CD14-positive monocyte (primary cell): ENCODE results near the gene KSR2. TPM values are rescaled to one million over a fixed set of nuclear protein-coding genes. Genes with fewer than 3 reads are reported as not detected.
"Not testable (repeated sequence)": the region's sequence is repeated elsewhere in the genome, so short reads cannot be mapped to it uniquely, and the experiment has no call there.

Experiments used
- DNase-seq, 3 donors: peaks; one replicate each; pipeline ENCODE4 v3.0.0-alpha.2; 2011 to 2022
- H2AFZ ChIP-seq: 2 replicates; pipeline ENCODE4 v1.6.0; 2012; ENCODE audit warnings: mild to moderate bottlenecking, low read depth, low read length, inconsistent platforms; ENCODE audit not compliant: insufficient read depth, poor library complexity, severe bottlenecking
- H3K27ac ChIP-seq, 2 donors: 1 replicate in 1 of 2; 2 replicates in 1 of 2; pipeline ENCODE4 v1.5.1; 2012 to 2013; ENCODE audit warnings: low read length in 2 of 2, control low read depth in 1 of 2, inconsistent platforms in 1 of 2, low read depth in 1 of 2, mild to moderate bottlenecking in 1 of 2
- H3K27me3 ChIP-seq, 2 donors: one replicate each; pipeline versions ENCODE4 v1.6.0 to v1.6.1; 2011 to 2013; ENCODE audit warnings: low read length in 2 of 2; ENCODE audit not compliant: control insufficient read depth in 2 of 2, insufficient read depth in 2 of 2
- H3K36me3 ChIP-seq, 2 donors: replicated peaks in 1 of 2; 1 replicate in 1 of 2; 2 replicates in 1 of 2; pipeline versions ENCODE4 v1.5.1 to v1.6.1; 2012 to 2013; ENCODE audit warnings: low read length in 2 of 2, control low read depth in 1 of 2, inconsistent platforms in 1 of 2, mild to moderate bottlenecking in 1 of 2; ENCODE audit not compliant: insufficient read depth in 2 of 2, control insufficient read depth in 1 of 2
- H3K4me1 ChIP-seq, 2 donors: 1 replicate in 1 of 2; 2 replicates in 1 of 2; pipeline versions ENCODE4 v1.5.1 to v1.6.1; 2012 to 2013; ENCODE audit warnings: low read length in 2 of 2, control low read depth in 1 of 2, inconsistent platforms in 1 of 2, mild to moderate bottlenecking in 1 of 2, moderate library complexity in 1 of 2; ENCODE audit not compliant: insufficient read depth in 2 of 2, control insufficient read depth in 1 of 2
- H3K4me2 ChIP-seq: replicated peaks from 2 replicates; pipeline ENCODE3; 2012; ENCODE audit warnings: low read length, moderate library complexity, mild to moderate bottlenecking; ENCODE audit not compliant: poor library complexity, severe bottlenecking; ENCODE audit errors: extremely low read depth
- H3K4me3 ChIP-seq, 3 experiments: fragments of 200-600 bp in 1 of 3; sonication (generic) in 1 of 3; replicated peaks in 1 of 3; 1 replicate in 2 of 3; 2 replicates in 1 of 3; pipeline ENCODE4 v1.5.1; 2011 to 2013; ENCODE audit warnings: low read length in 3 of 3, mild to moderate bottlenecking in 3 of 3, control low read depth in 2 of 3, low read depth in 2 of 3, inconsistent platforms in 1 of 3, moderate library complexity in 1 of 3
- H3K79me2 ChIP-seq: 2 replicates; pipeline ENCODE4 v1.6.0; 2012; ENCODE audit warnings: mild to moderate bottlenecking, control low read depth, inconsistent platforms, low read length, moderate library complexity; ENCODE audit not compliant: insufficient read depth
- H3K9ac ChIP-seq: 2 replicates; pipeline ENCODE4 v1.6.0; 2017; ENCODE audit warnings: low read length, mild to moderate bottlenecking; ENCODE audit not compliant: insufficient read depth, poor library complexity, severe bottlenecking
- H3K9me3 ChIP-seq, 2 donors: replicated peaks in 1 of 2; 1 replicate in 1 of 2; 2 replicates in 1 of 2; pipeline versions ENCODE4 v1.5.1 to v1.6.1; 2012 to 2013; ENCODE audit warnings: low read length in 2 of 2, control low read depth in 1 of 2; ENCODE audit not compliant: control insufficient read depth in 1 of 2, insufficient read depth in 1 of 2
- H4K20me1 ChIP-seq: 2 replicates; pipeline ENCODE4 v1.6.0; 2012; ENCODE audit warnings: mild to moderate bottlenecking, low read length, control low read depth, moderate library complexity; ENCODE audit not compliant: insufficient read depth
- H3K27ac Mint-ChIP-seq, 7 donors: one replicate each; pipeline ENCODE4 v1.8.0; 2020; ENCODE audit warnings: mild to moderate bottlenecking in 7 of 7, mixed read lengths in 7 of 7, moderate library complexity in 6 of 7, inconsistent platforms in 2 of 7
- H3K27me3 Mint-ChIP-seq, 3 donors: one replicate each; pipeline ENCODE4 v1.8.0; 2021 to 2022; ENCODE audit warnings: low read depth in 3 of 3, mild to moderate bottlenecking in 3 of 3, mixed read lengths in 3 of 3, moderate library complexity in 3 of 3, inconsistent platforms in 1 of 3
- H3K36me3 Mint-ChIP-seq, 2 donors: one replicate each; pipeline ENCODE4 v1.8.0; 2020; ENCODE audit warnings: mixed read lengths in 2 of 2, inconsistent platforms in 1 of 2, mild to moderate bottlenecking in 1 of 2
- H3K4me1 Mint-ChIP-seq: one replicate; pipeline ENCODE4 v1.8.0; 2020; ENCODE audit warnings: mild to moderate bottlenecking, mixed read lengths
- H3K4me3 Mint-ChIP-seq, 2 donors: one replicate each; pipeline ENCODE4 v1.8.0; 2020; ENCODE audit warnings: mild to moderate bottlenecking in 2 of 2, mixed read lengths in 2 of 2, moderate library complexity in 1 of 2
- H3K9me3 Mint-ChIP-seq, 7 donors: one replicate each; pipeline ENCODE4 v1.8.0; 2020 to 2022; ENCODE audit warnings: mixed read lengths in 7 of 7, mild to moderate bottlenecking in 6 of 7, moderate library complexity in 6 of 7, inconsistent platforms in 2 of 7
- WGBS: methylation state at CpG from one replicate; pipeline ENCODE4 v1.1.5; 2013; ENCODE audit warnings: missing lambda C conversion rate; ENCODE audit not compliant: insufficient coverage; 5-methylcytosine and 5-hydroxymethylcytosine counted together
- intact Hi-C, 2 donors: fragments of 100-400 bp; cut with micrococcal nuclease; formaldehyde crosslinking; loops; one replicate each; pipeline versions ENCODE4 v1.15.0 to v1.15.1; 2023
- polyA plus RNA-seq, 3 donors: library from polyadenylated mRNA; depleted of rRNA in 1 of 3; unstranded in 2 of 3; stranded (reverse) in 1 of 3; fragments of 300-500 nt in 2 of 3; fragments of >200 nt in 1 of 3; fragmentation: Illumina TruSeq in 2 of 3; gene quantifications; 1 replicate in 2 of 3; 2 replicates in 1 of 3; pipeline ENCODE4 v1.2.3, GENCODE V29; 2012 to 2021
- TF ChIP-seq, protein P1 (sequence below): fragments of 200-600 bp; IDR thresholded peaks from one replicate; pipeline ENCODE4 v1.8.0; 2022; ENCODE audit warnings: antibody characterized with exemption, mild to moderate bottlenecking

KSR2 gene
- polyA plus RNA-seq, 3 donors: not detected

DNA sequence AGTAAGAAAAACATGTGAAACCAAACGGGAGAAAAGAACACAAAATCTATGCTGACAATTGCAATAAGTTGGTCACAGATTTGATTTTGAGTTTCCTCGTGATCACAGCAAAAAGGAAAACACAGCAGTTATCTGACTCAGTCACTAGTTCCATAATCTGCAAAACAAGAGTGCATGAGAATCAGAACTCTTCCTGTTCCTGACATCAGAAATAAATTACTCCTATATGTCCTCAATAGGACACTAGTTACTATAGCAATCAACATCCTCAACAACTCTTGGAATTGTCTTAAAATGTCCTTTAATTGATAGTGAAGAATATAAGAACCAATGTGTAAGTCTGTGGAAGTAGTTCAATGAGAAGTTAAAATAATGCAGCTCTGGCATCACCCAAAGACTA lies 339.3 kb downstream of the KSR2 start:
- no peak for DNase-seq
- Histone ChIP-seq H3K36me3 (no peaks in the 10 kb centered on the region), H3K9ac (no peak overlapping the region), H3K4me1 (no peaks in the 10 kb centered on the region), H3K27ac (no peak overlapping the region), H4K20me1 (no peaks in the 10 kb centered on the region), H2AFZ (no peak overlapping the region), H3K4me2 (no peak overlapping the region), H3K79me2 (no peaks in the 10 kb centered on the region), H3K4me3 (no peak overlapping the region), H3K9me3 (no peaks in the 10 kb centered on the region), H3K27me3 (no peaks in the 10 kb centered on the region)
- Mint-ChIP-seq H3K4me3 (no peak overlapping the region), H3K9me3 (peaks cover 0 to 9% (median 3%) of the 10 kb centered on the region in 7 donors), H3K36me3 (no peaks in the 10 kb centered on the region), H3K4me1 (no peaks in the 10 kb centered on the region), H3K27me3 (peaks cover 0 to 6% (median 2%) of the 10 kb centered on the region in 3 donors), H3K27ac (no peak overlapping the region)
- TF ChIP-seq, protein P1, sequence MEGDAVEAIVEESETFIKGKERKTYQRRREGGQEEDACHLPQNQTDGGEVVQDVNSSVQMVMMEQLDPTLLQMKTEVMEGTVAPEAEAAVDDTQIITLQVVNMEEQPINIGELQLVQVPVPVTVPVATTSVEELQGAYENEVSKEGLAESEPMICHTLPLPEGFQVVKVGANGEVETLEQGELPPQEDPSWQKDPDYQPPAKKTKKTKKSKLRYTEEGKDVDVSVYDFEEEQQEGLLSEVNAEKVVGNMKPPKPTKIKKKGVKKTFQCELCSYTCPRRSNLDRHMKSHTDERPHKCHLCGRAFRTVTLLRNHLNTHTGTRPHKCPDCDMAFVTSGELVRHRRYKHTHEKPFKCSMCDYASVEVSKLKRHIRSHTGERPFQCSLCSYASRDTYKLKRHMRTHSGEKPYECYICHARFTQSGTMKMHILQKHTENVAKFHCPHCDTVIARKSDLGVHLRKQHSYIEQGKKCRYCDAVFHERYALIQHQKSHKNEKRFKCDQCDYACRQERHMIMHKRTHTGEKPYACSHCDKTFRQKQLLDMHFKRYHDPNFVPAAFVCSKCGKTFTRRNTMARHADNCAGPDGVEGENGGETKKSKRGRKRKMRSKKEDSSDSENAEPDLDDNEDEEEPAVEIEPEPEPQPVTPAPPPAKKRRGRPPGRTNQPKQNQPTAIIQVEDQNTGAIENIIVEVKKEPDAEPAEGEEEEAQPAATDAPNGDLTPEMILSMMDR: no peak
- WGBS: 20% methylated on average over 1 of the region's 2 CpGs
- intact Hi-C loops: no loop called here

DNA sequence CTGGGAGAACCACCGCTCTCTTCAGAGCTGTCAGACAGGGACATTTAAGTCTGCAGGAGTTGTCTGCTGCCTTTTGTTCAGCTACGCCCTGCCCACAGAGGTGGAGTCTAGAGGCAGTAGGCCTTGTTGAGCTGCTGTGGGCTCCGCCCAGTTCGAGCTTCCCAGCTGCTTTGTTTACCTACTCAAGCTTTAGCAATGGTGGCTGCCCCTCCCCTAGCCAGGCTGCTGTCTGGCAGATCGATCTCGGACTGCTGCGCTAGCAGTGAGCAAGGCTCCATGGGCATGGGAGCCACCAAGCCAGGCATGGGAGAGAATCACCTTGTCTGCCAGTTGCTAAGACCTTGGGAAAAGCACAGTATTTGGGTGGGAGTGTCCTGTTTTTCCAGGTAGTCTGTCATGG lies 340.1 kb downstream of the KSR2 start:
- H3K36me3 ChIP-seq, H4K20me1 ChIP-seq, H3K27me3 ChIP-seq, intact Hi-C loops, H3K4me1 Mint-ChIP-seq, H3K4me2 ChIP-seq, H3K9ac ChIP-seq, H3K4me3 ChIP-seq, H3K27ac ChIP-seq, H3K9me3 Mint-ChIP-seq, H3K36me3 Mint-ChIP-seq, DNase-seq, H3K9me3 ChIP-seq, H3K4me1 ChIP-seq, H3K4me3 Mint-ChIP-seq, H3K79me2 ChIP-seq, H2AFZ ChIP-seq, H3K27me3 Mint-ChIP-seq, H3K27ac Mint-ChIP-seq: not testable (repeated sequence)
- WGBS: 70% methylated on average over 6 of the region's 7 CpGs
